Stimulated activated CD4-positive, alpha-beta T cell treated with anti-CD3 and anti-CD28 coated beads, Interleukin-12 subunit alpha, Interleukin-12 subunit beta, amount 100 ng/mL, for 48 hours (primary cell): ENCODE measurements around the gene TLK2.
"Not testable (repeated sequence)": the region's sequence is repeated elsewhere in the genome, so short reads cannot be mapped to it uniquely, and the experiment has no call there.

Experiments used
- DNase-seq, 3 donors: peaks; one replicate each; pipeline ENCODE4 v3.0.0-alpha.2; 2020; ENCODE audit warnings: low read depth in 2 of 3, low spot score in 1 of 3

Gene TLK2

GRCh38 chr17:62599964-62600657, 121.5 kb downstream of the TLK2 start:
- no peak for DNase-seq

- no peak for DNase-seq
These were observed 122.2 kb downstream of the TLK2 start for GRCh38 chr17:62600805-62601204.

GRCh38 chr17:62601471-62601870, 122.8 kb downstream of the TLK2 start:
- no peak for DNase-seq

- DNase-seq, result not testable (repeated sequence)
These were observed 125.2 kb downstream of the TLK2 start for GRCh38 chr17:62603783-62604182.

GRCh38 chr17:62605588-62605987, 127.0 kb downstream of the TLK2 start:
- DNase-seq, result no peak

- DNase-seq, result no peak
These were observed 132.7 kb downstream of the TLK2 start for GRCh38 chr17:62611292-62611691.

- no peak for DNase-seq
These were observed 133.1 kb downstream of the TLK2 start for GRCh38 chr17:62611728-62612127.

GRCh38 chr17:62612289-62612688, 133.7 kb downstream of the TLK2 start:
- not testable (repeated sequence) for DNase-seq

GRCh38 chr17:62613095-62613494, 134.5 kb downstream of the TLK2 start:
- DNase-seq, result not testable (repeated sequence)

GRCh38 chr17:62614142-62614541, 135.5 kb downstream of the TLK2 start:
- no peak for DNase-seq

- no peak for DNase-seq
These were observed 136.9 kb downstream of the TLK2 start for GRCh38 chr17:62615503-62615902.

GRCh38 chr17:62616993-62617893, 138.6 kb downstream of the TLK2 start:
- DNase-seq, result no peak

- DNase-seq, result no peak
These were observed 139.4 kb downstream of the TLK2 start for GRCh38 chr17:62617894-62618472.

- no peak for DNase-seq
These were observed 140.2 kb downstream of the TLK2 start for GRCh38 chr17:62618647-62619416.

GRCh38 chr17:62619417-62620155, 141.0 kb downstream of the TLK2 start:
- no peak for DNase-seq

GRCh38 chr17:62621223-62621622, 142.6 kb downstream of the TLK2 start:
- no peak for DNase-seq

- no peak for DNase-seq
These were observed 146.7 kb downstream of the TLK2 start for GRCh38 chr17:62625184-62625869.

- no peak for DNase-seq
These were observed 147.2 kb downstream of the TLK2 start for GRCh38 chr17:62625870-62626200.

GRCh38 chr17:62626719-62627218, 148.1 kb downstream of the TLK2 start:
- no peak for DNase-seq
